ENCODE data around the gene VPS13D.

Gene VPS13D

DNA sequence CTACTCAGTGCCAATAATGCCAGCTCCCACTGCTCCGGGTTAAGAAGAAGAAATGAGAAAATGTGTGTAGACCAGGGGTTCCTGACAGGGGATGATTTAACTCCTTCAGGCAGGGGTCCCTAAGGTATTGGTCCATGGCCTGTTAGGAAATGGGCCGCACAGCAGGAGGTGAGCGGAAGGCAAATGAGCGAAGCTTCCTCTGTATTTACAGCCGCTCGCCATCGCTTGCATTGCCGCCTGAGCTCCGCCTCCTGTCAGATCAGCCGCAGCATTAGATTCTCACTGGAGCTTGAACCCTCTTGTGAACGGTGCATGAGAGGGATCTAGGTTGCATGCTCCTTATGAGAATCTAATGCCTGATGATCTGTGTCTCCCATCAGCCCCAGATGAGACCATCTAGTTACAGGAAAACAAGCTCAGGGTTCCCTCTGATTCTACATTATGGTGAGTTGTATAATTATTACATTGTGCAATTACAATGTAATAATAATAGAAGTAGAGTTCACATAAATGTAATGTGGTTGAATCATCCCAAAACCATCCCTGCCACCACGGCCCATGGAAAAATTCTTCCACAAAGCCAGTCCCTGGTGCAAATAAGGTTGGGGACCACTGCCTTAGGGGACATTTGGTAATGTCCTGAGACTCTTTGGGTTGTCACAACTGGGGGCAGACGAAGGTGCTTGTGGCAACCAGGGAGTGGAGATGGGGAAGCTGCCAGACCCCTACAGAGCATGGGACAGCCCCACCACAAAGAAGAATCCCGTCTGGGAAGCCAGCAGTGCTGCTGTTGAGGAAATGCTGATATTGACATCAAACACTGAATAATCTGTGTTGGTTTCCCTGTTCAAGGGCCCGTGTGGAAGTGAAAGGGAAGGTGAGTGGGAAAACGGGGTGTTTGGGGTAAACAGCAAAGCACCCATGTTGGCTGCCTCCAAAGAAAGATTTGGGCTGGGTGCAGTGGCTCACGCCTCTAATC lies 327.4 kb downstream of the VPS13D start:
- no peak for DNase-seq

DNA sequence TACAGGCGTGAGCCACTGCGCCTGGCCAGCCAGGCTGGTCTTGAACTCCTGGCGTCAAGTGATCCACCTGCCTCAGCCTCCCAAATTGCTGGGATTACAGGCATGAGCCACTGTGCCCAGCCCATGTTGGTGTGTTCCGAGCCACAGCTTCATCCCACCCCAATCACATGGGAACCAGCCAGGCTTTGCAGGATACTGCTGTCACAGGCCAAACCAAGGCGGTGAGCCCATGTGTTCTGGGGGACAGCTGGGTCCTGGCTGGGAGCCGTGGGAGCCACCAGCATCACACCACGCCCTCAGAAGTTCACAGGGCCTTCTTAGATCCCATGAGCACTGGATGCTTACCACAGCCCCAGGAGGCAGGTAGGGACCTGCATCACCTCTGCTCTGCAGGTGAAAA lies 331.3 kb downstream of the VPS13D start:
- no peak for DNase-seq

Data from femur (tissue), 1 donor.